K562 (cell line): ENCODE results near the gene GPX2. TPM values are rescaled to one million over a fixed set of nuclear protein-coding genes. Genes with fewer than 3 reads are reported as not detected.

ENCODE experiments used
- BDP1 ChIP-seq: IDR thresholded peaks from 3 replicates; pipeline ENCODE4 v1.6.1; 2011; ENCODE audit not compliant: insufficient read length, insufficient read depth
- BRF1 ChIP-seq: IDR thresholded peaks from 3 replicates; pipeline ENCODE4 v1.6.1; 2011; ENCODE audit warnings: borderline replicate concordance, mild to moderate bottlenecking; ENCODE audit not compliant: insufficient read length; ENCODE audit errors: extremely low read depth
- E2F3 ChIP-seq: fragments of 250-450 bp; sonication (Bioruptor Pico); IDR thresholded peaks from 2 replicates; pipeline ENCODE4 v1.4.0; 2020; ENCODE audit warnings: mild to moderate bottlenecking
- E2F5 ChIP-seq: sonication (generic); formaldehyde crosslinking; IDR thresholded peaks from 2 replicates; pipeline ENCODE4 v1.8.0; 2022; ENCODE audit warnings: mild to moderate bottlenecking, missing genetic modification reagents
- ESRRA ChIP-seq: fragments of 450-650 bp; IDR thresholded peaks from 2 replicates; pipeline ENCODE4 v1.6.1; 2014; ENCODE audit warnings: low read depth, mild to moderate bottlenecking, moderate library complexity, borderline replicate concordance
- HDAC3 ChIP-seq: fragments of 450-650 bp; IDR thresholded peaks from 2 replicates; pipeline ENCODE4 v1.6.1; 2018; ENCODE audit warnings: borderline replicate concordance, mild to moderate bottlenecking, moderate library complexity; ENCODE audit not compliant: partially characterized antibody
- MTA1 ChIP-seq: fragments of 450-650 bp; IDR thresholded peaks from 2 replicates; pipeline ENCODE4 v1.6.1; 2017; ENCODE audit warnings: borderline replicate concordance
- MTF1 ChIP-seq: fragments of 250-450 bp; sonication (Bioruptor Pico); IDR thresholded peaks from 2 replicates; pipeline ENCODE4 v1.9.0; 2021; ENCODE audit warnings: moderate library complexity, mild to moderate bottlenecking, inconsistent platforms, borderline replicate concordance
- NONO ChIP-seq, 2 experiments: fragments of 200-400 bp in 1 of 2; fragments of 450-650 bp in 1 of 2; formaldehyde crosslinking in 1 of 2; IDR thresholded peaks; 2 replicates each; pipeline ENCODE4 v1.6.1; 2017; ENCODE audit warnings: low read depth in 2 of 2, mild to moderate bottlenecking in 2 of 2, moderate library complexity in 2 of 2, low read length in 1 of 2
- RAD21 ChIP-seq, 2 experiments: fragments of 250-450 bp in 1 of 2; fragments of 450-650 bp in 1 of 2; sonication (Bioruptor Pico) in 1 of 2; formaldehyde crosslinking in 1 of 2; IDR thresholded peaks in 1 of 2; conservative IDR thresholded peaks in 1 of 2; 2 replicates each; pipeline versions ENCODE4 v1.4.0 to v1.8.0; 2020 to 2022; ENCODE audit warnings: mild to moderate bottlenecking in 2 of 2, moderate library complexity in 1 of 2
- RBBP5 ChIP-seq: fragments of 200-600 bp; sonication (generic); IDR thresholded peaks from 2 replicates; pipeline ENCODE4 v1.6.1; 2012; ENCODE audit warnings: borderline replicate concordance, mild to moderate bottlenecking, low read length, control low read depth, inconsistent platforms; ENCODE audit not compliant: insufficient read depth, poor library complexity, severe bottlenecking
- RBM17 ChIP-seq: fragments of 200-400 bp; formaldehyde crosslinking; IDR thresholded peaks from 2 replicates; pipeline ENCODE4 v1.6.1; 2017; ENCODE audit warnings: low read depth, mild to moderate bottlenecking, low read length, borderline replicate concordance
- RBM22 ChIP-seq: fragments of 200-400 bp; formaldehyde crosslinking; IDR thresholded peaks from 2 replicates; pipeline ENCODE4 v1.6.1; 2018; ENCODE audit warnings: low read length, low read depth; ENCODE audit not compliant: poor library complexity, severe bottlenecking
- SP1 ChIP-seq: sonication (generic); formaldehyde crosslinking; IDR thresholded peaks from 2 replicates; pipeline ENCODE4 v1.8.1; 2022; ENCODE audit warnings: mild to moderate bottlenecking, missing genetic modification reagents
- STAT5A ChIP-seq: IDR thresholded peaks from 2 replicates; pipeline ENCODE4 v1.6.1; 2012; ENCODE audit warnings: low read length, inconsistent platforms, borderline replicate concordance
- ZEB2 ChIP-seq: fragments of 450-650 bp; IDR thresholded peaks from 2 replicates; pipeline ENCODE4 v1.6.1; 2016
- ZNF318 ChIP-seq, 2 experiments: fragments of 450-650 bp; IDR thresholded peaks; 2 replicates each; pipeline ENCODE4 v1.6.1; 2016; ENCODE audit warnings: mild to moderate bottlenecking in 2 of 2, borderline replicate concordance in 1 of 2, low read depth in 1 of 2, moderate library complexity in 1 of 2
- ZNF830 ChIP-seq: fragments of 250-450 bp; sonication (Bioruptor Pico); IDR thresholded peaks from 2 replicates; pipeline ENCODE4 v1.5.0; 2021; ENCODE audit warnings: mild to moderate bottlenecking
- ZZZ3 ChIP-seq: fragments of 450-650 bp; IDR thresholded peaks from 2 replicates; pipeline ENCODE4 v1.6.1; 2016; ENCODE audit warnings: antibody characterized with exemption, mild to moderate bottlenecking, moderate library complexity
- polyA plus RNA-seq, 8 experiments: library from polyadenylated mRNA; depleted of rRNA in 4 of 8; stranded (reverse) in 5 of 8; unstranded in 3 of 8; fragments of >200 nt; fragmentation: Nextera tagmentation in 2 of 8; fragmentation: Illumina TruSeq in 1 of 8; extraction: Ambion mirVana in 2 of 8; extraction: Trizol in 1 of 8; gene quantifications; 2 replicates each; pipeline versions ENCODE4 v1.2.1 to v1.2.3, GENCODE V29; 2011 to 2014; ENCODE audit warnings: inconsistent platforms in 1 of 8, missing spikeins in 1 of 8
- total RNA-seq, 7 experiments: library from RNA; depleted of rRNA in 6 of 7; stranded (reverse); fragments of >200 nt in 6 of 7; fragmentation: Illumina TruSeq in 2 of 7; extraction: Trizol in 2 of 7; gene quantifications; 2 replicates each; pipeline versions ENCODE4 v1.2.1 to v1.2.3, GENCODE V29; 2011 to 2021; ENCODE audit warnings: low replicate concordance in 1 of 7

GPX2 gene
- total and polyA plus RNA-seq, 9 of the 15 experiments (the other 6 are each of a cell fraction or from before 2014, with no cell fraction given) = 0.24 TPM; not detected in 8

GRCh38 chr14:64914237-64915028 is 28.1 kb downstream of the GPX2 start, which contains the start of gene CHURC1 (continued):
- TF ChIP-seq E2F5 (CRISPR knock-in tag) = no peak
- TF ChIP-seq MTA1 = no peak
- no peak for TF ChIP-seq BDP1
- TF ChIP-seq ESRRA = 0 out of 2 replicates have a peak, but pooled peaks have one; percentile 44
- no peak for TF ChIP-seq NONO (IDR thresholded peaks at IDR 0.05; ENCODE audit: low read depth in 2 of 2, low read length in 1 of 2)
- no peak for TF ChIP-seq RBM17
- no peak for TF ChIP-seq MTF1 (CRISPR knock-in tag)
- TF ChIP-seq ZNF830 (CRISPR knock-in tag) = no peak
- no peak for TF ChIP-seq RBM22
- no peak for TF ChIP-seq ZNF318 (IDR thresholded peaks at IDR 0.05; ENCODE audit: borderline replicate concordance in 1 of 2, low read depth in 1 of 2)
- TF ChIP-seq ZZZ3 = no peak
- TF ChIP-seq ZEB2 = no peak
- no peak for TF ChIP-seq STAT5A
- peak; percentile 89 for TF ChIP-seq RBBP5
- TF ChIP-seq BRF1 = no peak
- no peak for TF ChIP-seq SP1 (CRISPR knock-in tag)
- no peak for TF ChIP-seq HDAC3
- no peak for TF ChIP-seq E2F3
- TF ChIP-seq RAD21 (CRISPR knock-in tag; conservative IDR thresholded peaks at IDR 0.05 in 1 of 2, IDR thresholded peaks at IDR 0.05 in 1 of 2) = no peak
